ENCODE results near the gene CXCL12.

The CXCL12 gene

GRCh38 chr10:44417761-44418160, 32.9 kb upstream of the CXCL12 start:
- H3K4me1 ChIP-seq (ENCODE audit: control insufficient read depth, low read depth, low read length): no peaks in the 10 kb centered on the region

GRCh38 chr10:44416936-44417335, 32.0 kb upstream of the CXCL12 start:
- no peaks in the 10 kb centered on the region for H3K27me3 ChIP-seq (ENCODE audit: control insufficient read depth, insufficient read depth, low read length)
- H3K9ac ChIP-seq (ENCODE audit: low read length): no peak overlapping the region
- H3K27ac ChIP-seq (ENCODE audit: low read length): no peak overlapping the region
- H3K9me3 ChIP-seq (ENCODE audit: control insufficient read depth, low read depth, low read length): no peaks in the 10 kb centered on the region
- H3K36me3 ChIP-seq (ENCODE audit: control insufficient read depth, low read depth, low read length): no peaks in the 10 kb centered on the region
- H3K4me3 ChIP-seq (ENCODE audit: low read length): no peak overlapping the region
- H3K4me1 ChIP-seq (ENCODE audit: control insufficient read depth, low read depth, low read length): no peaks in the 10 kb centered on the region

More at GRCh38 chr10:44417761-44418160, 32.9 kb upstream of the CXCL12 start:
- no peaks in the 10 kb centered on the region for H3K27me3 ChIP-seq (ENCODE audit: control insufficient read depth, insufficient read depth, low read length)
- H3K9me3 ChIP-seq (ENCODE audit: control insufficient read depth, low read depth, low read length): no peaks in the 10 kb centered on the region
- H3K27ac ChIP-seq (ENCODE audit: low read length): no peak overlapping the region
- no peak overlapping the region for H3K9ac ChIP-seq (ENCODE audit: low read length)
- H3K4me3 ChIP-seq (ENCODE audit: low read length): no peak overlapping the region
- H3K36me3 ChIP-seq (ENCODE audit: control insufficient read depth, low read depth, low read length): no peaks in the 10 kb centered on the region

GRCh38 chr10:44416021-44416771, 31.3 kb upstream of the CXCL12 start:
- Histone ChIP-seq H3K27me3 (ENCODE audit: control insufficient read depth, insufficient read depth, low read length) (no peaks in the 10 kb centered on the region), H3K27ac (ENCODE audit: low read length) (no peak overlapping the region), H3K36me3 (ENCODE audit: control insufficient read depth, low read depth, low read length) (no peaks in the 10 kb centered on the region), H3K9me3 (ENCODE audit: control insufficient read depth, low read depth, low read length) (no peaks in the 10 kb centered on the region), H3K9ac (ENCODE audit: low read length) (no peak overlapping the region), H3K4me1 (ENCODE audit: control insufficient read depth, low read depth, low read length) (no peaks in the 10 kb centered on the region), H3K4me3 (ENCODE audit: low read length) (no peak overlapping the region)

- no peak overlapping the region for H3K4me3 ChIP-seq (ENCODE audit: low read length)
- H3K4me1 ChIP-seq (ENCODE audit: control insufficient read depth, low read depth, low read length): no peaks in the 10 kb centered on the region
- no peak overlapping the region for H3K9ac ChIP-seq (ENCODE audit: low read length)
- no peaks in the 10 kb centered on the region for H3K27me3 ChIP-seq (ENCODE audit: control insufficient read depth, insufficient read depth, low read length)
- no peak overlapping the region for H3K27ac ChIP-seq (ENCODE audit: low read length)
- no peaks in the 10 kb centered on the region for H3K36me3 ChIP-seq (ENCODE audit: control insufficient read depth, low read depth, low read length)
- H3K9me3 ChIP-seq (ENCODE audit: control insufficient read depth, low read depth, low read length): no peaks in the 10 kb centered on the region
Measured at GRCh38 chr10:44415121-44415520, 30.2 kb upstream of the CXCL12 start.

- H3K4me1 ChIP-seq (ENCODE audit: control insufficient read depth, low read depth, low read length): no peaks in the 10 kb centered on the region
- no peaks in the 10 kb centered on the region for H3K9me3 ChIP-seq (ENCODE audit: control insufficient read depth, low read depth, low read length)
- no peak overlapping the region for H3K4me3 ChIP-seq (ENCODE audit: low read length)
- no peaks in the 10 kb centered on the region for H3K27me3 ChIP-seq (ENCODE audit: control insufficient read depth, insufficient read depth, low read length)
- H3K36me3 ChIP-seq (ENCODE audit: control insufficient read depth, low read depth, low read length): no peaks in the 10 kb centered on the region
- no peak overlapping the region for H3K27ac ChIP-seq (ENCODE audit: low read length)
- H3K9ac ChIP-seq (ENCODE audit: low read length): no peak overlapping the region
Measured at GRCh38 chr10:44413416-44413815, 28.5 kb upstream of the CXCL12 start.

- H3K4me3 ChIP-seq (ENCODE audit: low read length): no peak overlapping the region
- H3K27me3 ChIP-seq (ENCODE audit: control insufficient read depth, insufficient read depth, low read length): no peaks in the 10 kb centered on the region
- no peak overlapping the region for H3K27ac ChIP-seq (ENCODE audit: low read length)
- no peaks in the 10 kb centered on the region for H3K9me3 ChIP-seq (ENCODE audit: control insufficient read depth, low read depth, low read length)
- no peak overlapping the region for H3K9ac ChIP-seq (ENCODE audit: low read length)
- no peaks in the 10 kb centered on the region for H3K36me3 ChIP-seq (ENCODE audit: control insufficient read depth, low read depth, low read length)
- no peaks in the 10 kb centered on the region for H3K4me1 ChIP-seq (ENCODE audit: control insufficient read depth, low read depth, low read length)
Measured at GRCh38 chr10:44411251-44411650, 26.4 kb upstream of the CXCL12 start.

GRCh38 chr10:44404741-44405437, 20.0 kb upstream of the CXCL12 start:
- H3K4me1 ChIP-seq (ENCODE audit: control insufficient read depth, low read depth, low read length): peaks cover 20% of the 10 kb centered on the region
- peaks cover 5% of the 10 kb centered on the region for H3K9me3 ChIP-seq (ENCODE audit: control insufficient read depth, low read depth, low read length)
- no peaks in the 10 kb centered on the region for H3K27me3 ChIP-seq (ENCODE audit: control insufficient read depth, insufficient read depth, low read length)
- no peak overlapping the region for H3K4me3 ChIP-seq (ENCODE audit: low read length)
- H3K27ac ChIP-seq (ENCODE audit: low read length): no peak overlapping the region
- no peaks in the 10 kb centered on the region for H3K36me3 ChIP-seq (ENCODE audit: control insufficient read depth, low read depth, low read length)
- H3K9ac ChIP-seq (ENCODE audit: low read length): no peak overlapping the region

GRCh38 chr10:44402465-44403195, 17.7 kb upstream of the CXCL12 start:
- Histone ChIP-seq H3K27ac (ENCODE audit: low read length) (no peak overlapping the region), H3K36me3 (ENCODE audit: control insufficient read depth, low read depth, low read length) (no peaks in the 10 kb centered on the region), H3K9ac (ENCODE audit: low read length) (no peak overlapping the region), H3K4me1 (ENCODE audit: control insufficient read depth, low read depth, low read length) (peaks cover 42% of the 10 kb centered on the region), H3K27me3 (ENCODE audit: control insufficient read depth, insufficient read depth, low read length) (no peaks in the 10 kb centered on the region), H3K9me3 (ENCODE audit: control insufficient read depth, low read depth, low read length) (peaks cover 5% of the 10 kb centered on the region), H3K4me3 (ENCODE audit: low read length) (no peak overlapping the region)

GRCh38 chr10:44400541-44400940, 15.6 kb upstream of the CXCL12 start:
- Histone ChIP-seq H3K27ac (ENCODE audit: low read length) (no peak overlapping the region), H3K9me3 (ENCODE audit: control insufficient read depth, low read depth, low read length) (peaks cover 5% of the 10 kb centered on the region), H3K9ac (ENCODE audit: low read length) (no peak overlapping the region), H3K4me3 (ENCODE audit: low read length) (peak overlapping the region; percentile 42), H3K27me3 (ENCODE audit: control insufficient read depth, insufficient read depth, low read length) (no peaks in the 10 kb centered on the region), H3K36me3 (ENCODE audit: control insufficient read depth, low read depth, low read length) (no peaks in the 10 kb centered on the region), H3K4me1 (ENCODE audit: control insufficient read depth, low read depth, low read length) (peaks cover 51% of the 10 kb centered on the region)

GRCh38 chr10:44399659-44400451, 15.0 kb upstream of the CXCL12 start:
- Histone ChIP-seq H3K4me3 (ENCODE audit: low read length) (no peak overlapping the region), H3K27ac (ENCODE audit: low read length) (no peak overlapping the region), H3K36me3 (ENCODE audit: control insufficient read depth, low read depth, low read length) (no peaks in the 10 kb centered on the region), H3K9me3 (ENCODE audit: control insufficient read depth, low read depth, low read length) (peaks cover 2% of the 10 kb centered on the region), H3K27me3 (ENCODE audit: control insufficient read depth, insufficient read depth, low read length) (no peaks in the 10 kb centered on the region), H3K9ac (ENCODE audit: low read length) (no peak overlapping the region), H3K4me1 (ENCODE audit: control insufficient read depth, low read depth, low read length) (peaks cover 51% of the 10 kb centered on the region)
